IMR-90 (cell line): ENCODE measurements around the gene ACBD7. TPM values are rescaled to one million over a fixed set of nuclear protein-coding genes. Genes with fewer than 3 reads are reported as not detected.

Experiments used
- ATAC-seq: fragments of 200-7000 bp; cut with Tn5 transposase; 2 replicates; pipeline ENCODE4 v1.9.1; 2020; ENCODE audit warnings: low read depth, mild to moderate bottlenecking, moderate library complexity
- BruUV-seq: library from RNA; stranded (reverse); fragments of 400-500 nt; replicated peaks from 2 replicates; lab custom pipeline; 2021; lab: Mats Ljungman, UMichigan
- CTCF ChIA-PET: fragments of 300-600 bp; formaldehyde crosslinking; extraction: SDS; loops from one replicate; lab custom pipeline; 2021; ENCODE audit warnings: antibody characterized with exemption; lab: Yijun Ruan, JAX
- POLR2A ChIA-PET: fragments of 300-600 bp; sonication (Branson Sonifier 250); formaldehyde crosslinking; loops from one replicate; lab custom pipeline; 2022; ENCODE audit warnings: antibody characterized with exemption; ENCODE audit not compliant: unreplicated experiment; lab: Charles Lee
- DNase-seq: peaks from one replicate; pipeline ENCODE4 v3.0.0; 2013
- H2AFZ ChIP-seq: replicated peaks from 2 replicates; pipeline ENCODE3; 2013; ENCODE audit warnings: low read length, mild to moderate bottlenecking; ENCODE audit not compliant: poor library complexity
- H2AK5ac ChIP-seq: 2 replicates; pipeline ENCODE4 v1.6.1; 2013; ENCODE audit warnings: low read depth, low read length, inconsistent platforms
- H2AK9ac ChIP-seq: replicated peaks from 2 replicates; pipeline ENCODE3; 2013; ENCODE audit warnings: mild to moderate bottlenecking, low read depth, low read length, moderate library complexity; ENCODE audit not compliant: poor library complexity
- H2BK120ac ChIP-seq: 2 replicates; pipeline ENCODE4 v1.6.1; 2013; ENCODE audit warnings: low read depth, low read length, inconsistent platforms
- H2BK15ac ChIP-seq: 3 replicates; pipeline ENCODE4 v1.6.1; 2013; ENCODE audit warnings: low read depth, low read length, inconsistent platforms
- H2BK20ac ChIP-seq: 2 replicates; pipeline ENCODE4 v1.6.1; 2013; ENCODE audit warnings: low read depth, mild to moderate bottlenecking, inconsistent platforms, low read length, moderate library complexity
- H2BK5ac ChIP-seq: 2 replicates; pipeline ENCODE4 v1.6.1; 2013; ENCODE audit warnings: mild to moderate bottlenecking, low read depth, low read length, inconsistent platforms; ENCODE audit not compliant: poor library complexity, severe bottlenecking
- H3K14ac ChIP-seq: replicated peaks from 2 replicates; pipeline ENCODE4 v1.6.1; 2013; ENCODE audit warnings: low read depth, low read length, inconsistent platforms
- H3K18ac ChIP-seq: 2 replicates; pipeline ENCODE4 v1.6.1; 2013; ENCODE audit warnings: low read depth, low read length, control low read depth
- H3K23ac ChIP-seq: 2 replicates; pipeline ENCODE4 v1.6.1; 2013; ENCODE audit warnings: low read depth, low read length, inconsistent platforms
- H3K27ac ChIP-seq: 2 replicates; pipeline ENCODE4 v1.5.1; 2013; ENCODE audit warnings: mild to moderate bottlenecking, control low read depth, low read length; ENCODE audit not compliant: insufficient read depth
- H3K27me3 ChIP-seq: 2 replicates; pipeline ENCODE4 v1.6.1; 2013; ENCODE audit warnings: low read length; ENCODE audit not compliant: control insufficient read depth, insufficient read depth
- H3K36me3 ChIP-seq: 2 replicates; pipeline ENCODE4 v1.6.1; 2013; ENCODE audit warnings: low read length, mixed read lengths; ENCODE audit not compliant: control insufficient read depth, insufficient read depth
- H3K4ac ChIP-seq: 2 replicates; pipeline ENCODE4 v1.6.1; 2013; ENCODE audit warnings: low read depth, low read length, inconsistent platforms
- H3K4me1 ChIP-seq: 2 replicates; pipeline ENCODE4 v1.6.1; 2013; ENCODE audit warnings: low read length, mixed read lengths; ENCODE audit not compliant: control insufficient read depth, insufficient read depth
- H3K4me2 ChIP-seq: 2 replicates; pipeline ENCODE4 v1.6.1; 2013; ENCODE audit warnings: low read depth, mild to moderate bottlenecking, control low read depth, low read length, moderate library complexity
- H3K4me3 ChIP-seq: 2 replicates; pipeline ENCODE4 v1.5.1; 2013; ENCODE audit warnings: low read depth, mild to moderate bottlenecking, control low read depth, low read length, moderate library complexity; ENCODE audit not compliant: insufficient read depth
- H3K56ac ChIP-seq: 2 replicates; pipeline ENCODE4 v1.6.1; 2013; ENCODE audit warnings: low read length, inconsistent platforms; ENCODE audit not compliant: insufficient read depth; ENCODE audit errors: extremely low read depth
- H3K79me1 ChIP-seq, 2 experiments: 2 replicates each; pipeline ENCODE4 v1.6.1; 2013; ENCODE audit warnings: low read length in 2 of 2, inconsistent platforms in 1 of 2, low read depth in 1 of 2
- H3K9ac ChIP-seq: 2 replicates; pipeline ENCODE4 v1.6.1; 2013; ENCODE audit warnings: low read depth, low read length, control low read depth
- H3K9me1 ChIP-seq: 2 replicates; pipeline ENCODE4 v1.6.1; 2013; ENCODE audit warnings: low read length, inconsistent platforms; ENCODE audit not compliant: insufficient read depth
- H3K9me3 ChIP-seq: 2 replicates; pipeline ENCODE4 v1.6.1; 2013; ENCODE audit warnings: low read length; ENCODE audit not compliant: control insufficient read depth, insufficient read depth
- H4K20me1 ChIP-seq: 2 replicates; pipeline ENCODE4 v1.6.1; 2013; ENCODE audit warnings: low read length, inconsistent platforms; ENCODE audit not compliant: insufficient read depth
- H4K5ac ChIP-seq: 2 replicates; pipeline ENCODE4 v1.6.1; 2013; ENCODE audit warnings: mild to moderate bottlenecking, low read depth, low read length, control low read depth
- H4K8ac ChIP-seq, 2 experiments: 2 replicates each; pipeline ENCODE4 v1.6.1; 2013; ENCODE audit warnings: low read depth in 2 of 2, low read length in 2 of 2, control low read depth in 1 of 2, inconsistent platforms in 1 of 2
- H4K91ac ChIP-seq: 2 replicates; pipeline ENCODE4 v1.6.1; 2013; ENCODE audit warnings: low read depth, low read length, inconsistent platforms; ENCODE audit not compliant: insufficient read depth
- BHLHE40 ChIP-seq: fragments of 150-350 bp; IDR thresholded peaks from 2 replicates; pipeline ENCODE4 v1.6.1; 2016; ENCODE audit warnings: mild to moderate bottlenecking, low read depth, low read length
- CEBPB ChIP-seq: IDR thresholded peaks from 2 replicates; pipeline ENCODE4 v1.6.1; 2012; ENCODE audit warnings: low read depth, low read length, improper control_type of control experiment
- CHD1 ChIP-seq: IDR thresholded peaks from 2 replicates; pipeline ENCODE4 v1.6.1; 2012; ENCODE audit warnings: low read depth, low read length, improper control_type of control experiment
- FOS ChIP-seq: fragments of 150-350 bp; IDR thresholded peaks from 2 replicates; pipeline ENCODE4 v1.6.1; 2016; ENCODE audit warnings: low read depth, low read length
- MAFK ChIP-seq: IDR thresholded peaks from 2 replicates; pipeline ENCODE4 v1.6.1; 2012; ENCODE audit warnings: low read depth, low read length, improper control_type of control experiment
- MAZ ChIP-seq: IDR thresholded peaks from 2 replicates; pipeline ENCODE4 v1.6.1; 2012; ENCODE audit warnings: low read depth, mild to moderate bottlenecking, low read length, improper control_type of control experiment, moderate library complexity, borderline replicate concordance
- MXI1 ChIP-seq: IDR thresholded peaks from 2 replicates; pipeline ENCODE4 v1.6.1; 2012; ENCODE audit warnings: low read depth, mild to moderate bottlenecking, low read length, moderate library complexity, borderline replicate concordance
- NFE2L2 ChIP-seq: fragments of 150-350 bp; IDR thresholded peaks from 2 replicates; pipeline ENCODE4 v1.6.1; 2016; ENCODE audit warnings: low read depth, mild to moderate bottlenecking, low read length
- POLR2A ChIP-seq: IDR thresholded peaks from 2 replicates; pipeline ENCODE4 v1.6.1; 2012; ENCODE audit warnings: mild to moderate bottlenecking, low read depth, low read length
- RAD21 ChIP-seq: IDR thresholded peaks from 2 replicates; pipeline ENCODE4 v1.6.1; 2012; ENCODE audit warnings: low read length, improper control_type of control experiment
- RCOR1 ChIP-seq: IDR thresholded peaks from 2 replicates; pipeline ENCODE4 v1.6.1; 2012; ENCODE audit warnings: mild to moderate bottlenecking, low read length, improper control_type of control experiment; ENCODE audit not compliant: insufficient replicate concordance
- RFX5 ChIP-seq: IDR thresholded peaks from 2 replicates; pipeline ENCODE4 v1.8.0; 2012; ENCODE audit warnings: low read depth, mild to moderate bottlenecking, low read length, moderate library complexity
- SMC3 ChIP-seq: fragments of 150-350 bp; IDR thresholded peaks from 2 replicates; pipeline ENCODE4 v1.6.1; 2016; ENCODE audit warnings: low read depth, mild to moderate bottlenecking, antibody characterized with exemption, low read length, moderate library complexity
- WGBS, 2 experiments: methylation state at CpG; one replicate each; pipeline versions ENCODE4 v1.1.5 to v1.1.7; 2013; ENCODE audit warnings: missing lambda C conversion rate in 2 of 2; ENCODE audit not compliant: insufficient read length in 1 of 2; ENCODE audit errors: extremely low coverage in 2 of 2; 5-methylcytosine and 5-hydroxymethylcytosine counted together
- dilution Hi-C: fragments of 300-500 bp; cut with HindIII; formaldehyde crosslinking; loops from one replicate; pipeline ENCODE4 v1.14.3; 2018; ENCODE audit warnings: low sequenced_read_pairs; ENCODE audit not compliant: unreplicated experiment
- in situ Hi-C: fragments of 300-500 bp; cut with MboI; formaldehyde crosslinking; loops from 3 replicates; pipeline ENCODE4 v1.14.3; 2019; ENCODE audit warnings: low sequenced_read_pairs, inconsistent platforms, mixed read lengths
- intact Hi-C: fragments of 100-400 bp; cut with micrococcal nuclease; formaldehyde crosslinking; loops from 2 replicates; pipeline ENCODE4 v1.10.0; 2022
- polyA plus RNA-seq, 3 experiments: library from polyadenylated mRNA; depleted of rRNA; stranded (reverse); fragments of >200 nt; gene quantifications; 2 replicates each; pipeline ENCODE4 v1.2.3, GENCODE V29; 2012; ENCODE audit warnings: low replicate concordance in 1 of 3
- total RNA-seq: library from RNA; depleted of rRNA; stranded (reverse); fragments of >200 nt; gene quantifications from 2 replicates; pipeline ENCODE4 v1.2.3, GENCODE V29; 2012
- TF ChIP-seq, protein P1 (sequence below): fragments of 150-350 bp; IDR thresholded peaks from 2 replicates; pipeline ENCODE4 v1.6.1; 2017; ENCODE audit warnings: mild to moderate bottlenecking, antibody characterized with exemption, low read length, low read depth
- TF ChIP-seq, protein P2 (sequence below): fragments of 150-350 bp; IDR thresholded peaks from 2 replicates; pipeline ENCODE4 v1.6.1; 2016; ENCODE audit warnings: low read depth, mild to moderate bottlenecking, low read length, moderate library complexity, borderline replicate concordance
- TF ChIP-seq, protein P3 (sequence below): conservative IDR thresholded peaks from 2 replicates; pipeline ENCODE4 v1.5.1; 2012; ENCODE audit warnings: mild to moderate bottlenecking, low read depth, low read length, improper control_type of control experiment

ACBD7 gene
- total and polyA plus RNA-seq, 2 of the 4 experiments (the other 2 are of a cell fraction) = 0.29 to 0.54 TPM

- WGBS, 2 experiments = 0% methylated on average over 1 of the region's 11 CpGs; no CpG with 5 or more reads in 1 of the 2 experiments
- no peak for TF ChIP-seq NFE2L2
- no peak for TF ChIP-seq BHLHE40
- TF ChIP-seq, protein P1, sequence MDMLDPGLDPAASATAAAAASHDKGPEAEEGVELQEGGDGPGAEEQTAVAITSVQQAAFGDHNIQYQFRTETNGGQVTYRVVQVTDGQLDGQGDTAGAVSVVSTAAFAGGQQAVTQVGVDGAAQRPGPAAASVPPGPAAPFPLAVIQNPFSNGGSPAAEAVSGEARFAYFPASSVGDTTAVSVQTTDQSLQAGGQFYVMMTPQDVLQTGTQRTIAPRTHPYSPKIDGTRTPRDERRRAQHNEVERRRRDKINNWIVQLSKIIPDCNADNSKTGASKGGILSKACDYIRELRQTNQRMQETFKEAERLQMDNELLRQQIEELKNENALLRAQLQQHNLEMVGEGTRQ = no peak
- no peak for TF ChIP-seq FOS
- TF ChIP-seq SMC3 = no peak
- no peak for TF ChIP-seq RCOR1
- TF ChIP-seq MAFK = no peak
- TF ChIP-seq, protein P2, sequence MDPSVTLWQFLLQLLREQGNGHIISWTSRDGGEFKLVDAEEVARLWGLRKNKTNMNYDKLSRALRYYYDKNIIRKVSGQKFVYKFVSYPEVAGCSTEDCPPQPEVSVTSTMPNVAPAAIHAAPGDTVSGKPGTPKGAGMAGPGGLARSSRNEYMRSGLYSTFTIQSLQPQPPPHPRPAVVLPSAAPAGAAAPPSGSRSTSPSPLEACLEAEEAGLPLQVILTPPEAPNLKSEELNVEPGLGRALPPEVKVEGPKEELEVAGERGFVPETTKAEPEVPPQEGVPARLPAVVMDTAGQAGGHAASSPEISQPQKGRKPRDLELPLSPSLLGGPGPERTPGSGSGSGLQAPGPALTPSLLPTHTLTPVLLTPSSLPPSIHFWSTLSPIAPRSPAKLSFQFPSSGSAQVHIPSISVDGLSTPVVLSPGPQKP = no peak
- TF ChIP-seq RAD21 = no peak
- no peak for TF ChIP-seq POLR2A
- TF ChIP-seq CEBPB = no peak
- TF ChIP-seq, protein P3, sequence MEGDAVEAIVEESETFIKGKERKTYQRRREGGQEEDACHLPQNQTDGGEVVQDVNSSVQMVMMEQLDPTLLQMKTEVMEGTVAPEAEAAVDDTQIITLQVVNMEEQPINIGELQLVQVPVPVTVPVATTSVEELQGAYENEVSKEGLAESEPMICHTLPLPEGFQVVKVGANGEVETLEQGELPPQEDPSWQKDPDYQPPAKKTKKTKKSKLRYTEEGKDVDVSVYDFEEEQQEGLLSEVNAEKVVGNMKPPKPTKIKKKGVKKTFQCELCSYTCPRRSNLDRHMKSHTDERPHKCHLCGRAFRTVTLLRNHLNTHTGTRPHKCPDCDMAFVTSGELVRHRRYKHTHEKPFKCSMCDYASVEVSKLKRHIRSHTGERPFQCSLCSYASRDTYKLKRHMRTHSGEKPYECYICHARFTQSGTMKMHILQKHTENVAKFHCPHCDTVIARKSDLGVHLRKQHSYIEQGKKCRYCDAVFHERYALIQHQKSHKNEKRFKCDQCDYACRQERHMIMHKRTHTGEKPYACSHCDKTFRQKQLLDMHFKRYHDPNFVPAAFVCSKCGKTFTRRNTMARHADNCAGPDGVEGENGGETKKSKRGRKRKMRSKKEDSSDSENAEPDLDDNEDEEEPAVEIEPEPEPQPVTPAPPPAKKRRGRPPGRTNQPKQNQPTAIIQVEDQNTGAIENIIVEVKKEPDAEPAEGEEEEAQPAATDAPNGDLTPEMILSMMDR = no peak
- no peak for TF ChIP-seq MXI1
- no peak for TF ChIP-seq CHD1
- TF ChIP-seq RFX5 = no peak
- no peak for TF ChIP-seq MAZ
- Histone ChIP-seq H3K4ac (no peak overlapping the region), H3K79me1 (peaks cover 22 to 37% of the 10 kb centered on the region in 2 experiments), H3K27ac (no peak overlapping the region), H2BK120ac (no peak overlapping the region), H3K18ac (no peak overlapping the region), H4K5ac (no peak overlapping the region), H2AK5ac (no peak overlapping the region), H2BK20ac (no peak overlapping the region), H4K8ac (peak overlapping the region; percentile 77 to 84; a peak in 3 of 4 replicates), H3K56ac (no peak overlapping the region), H3K9ac (peak overlapping the region; percentile 54), H3K9me1 (peaks cover 4% of the 10 kb centered on the region; the same call in 1 of the 2 replicates), H3K4me3 (peak overlapping the region; percentile 70), H4K20me1 (no peaks in the 10 kb centered on the region; the same call in 1 of the 2 replicates), H3K14ac (no peak overlapping the region), H3K4me2 (peak overlapping the region; percentile 94), H3K36me3 (0 out of 2 replicates have a peak, but pooled peaks cover 2% of the 10 kb centered on the region), H4K91ac (no peak overlapping the region), H2AFZ (peak overlapping the region; percentile 99), H3K27me3 (no peaks in the 10 kb centered on the region), H2BK15ac (no peak overlapping the region), H2AK9ac (peak overlapping the region; percentile 79), H3K23ac (peak overlapping the region; percentile 49; the same call in 1 of the 2 replicates), H3K9me3 (no peaks in the 10 kb centered on the region), H2BK5ac (no peak overlapping the region), H3K4me1 (no peaks in the 10 kb centered on the region; the same call in 1 of the 2 replicates)
- dilution Hi-C loops (no loop called here), intact Hi-C loops (no loop called here), in situ Hi-C loops (loop anchor here (25.0 kb wide), 1 partner anchor 584 kb away; no protein-coding TSS in a partner anchor)
- ATAC-seq = no peak
- DNase-seq = no peak
- POLR2A ChIA-PET = no interaction called here
- BruUV-seq = no TSS peak
- CTCF ChIA-PET = no interaction called here
Observed at GRCh38 chr10:15096661-15097010, 8.1 kb upstream of the ACBD7 start.
